ENCODE data around the gene CASR.
"Not testable (repeated sequence)": the region's sequence is repeated elsewhere in the genome, so short reads cannot be mapped to it uniquely, and the experiment has no call there.

Gene CASR, protein sequence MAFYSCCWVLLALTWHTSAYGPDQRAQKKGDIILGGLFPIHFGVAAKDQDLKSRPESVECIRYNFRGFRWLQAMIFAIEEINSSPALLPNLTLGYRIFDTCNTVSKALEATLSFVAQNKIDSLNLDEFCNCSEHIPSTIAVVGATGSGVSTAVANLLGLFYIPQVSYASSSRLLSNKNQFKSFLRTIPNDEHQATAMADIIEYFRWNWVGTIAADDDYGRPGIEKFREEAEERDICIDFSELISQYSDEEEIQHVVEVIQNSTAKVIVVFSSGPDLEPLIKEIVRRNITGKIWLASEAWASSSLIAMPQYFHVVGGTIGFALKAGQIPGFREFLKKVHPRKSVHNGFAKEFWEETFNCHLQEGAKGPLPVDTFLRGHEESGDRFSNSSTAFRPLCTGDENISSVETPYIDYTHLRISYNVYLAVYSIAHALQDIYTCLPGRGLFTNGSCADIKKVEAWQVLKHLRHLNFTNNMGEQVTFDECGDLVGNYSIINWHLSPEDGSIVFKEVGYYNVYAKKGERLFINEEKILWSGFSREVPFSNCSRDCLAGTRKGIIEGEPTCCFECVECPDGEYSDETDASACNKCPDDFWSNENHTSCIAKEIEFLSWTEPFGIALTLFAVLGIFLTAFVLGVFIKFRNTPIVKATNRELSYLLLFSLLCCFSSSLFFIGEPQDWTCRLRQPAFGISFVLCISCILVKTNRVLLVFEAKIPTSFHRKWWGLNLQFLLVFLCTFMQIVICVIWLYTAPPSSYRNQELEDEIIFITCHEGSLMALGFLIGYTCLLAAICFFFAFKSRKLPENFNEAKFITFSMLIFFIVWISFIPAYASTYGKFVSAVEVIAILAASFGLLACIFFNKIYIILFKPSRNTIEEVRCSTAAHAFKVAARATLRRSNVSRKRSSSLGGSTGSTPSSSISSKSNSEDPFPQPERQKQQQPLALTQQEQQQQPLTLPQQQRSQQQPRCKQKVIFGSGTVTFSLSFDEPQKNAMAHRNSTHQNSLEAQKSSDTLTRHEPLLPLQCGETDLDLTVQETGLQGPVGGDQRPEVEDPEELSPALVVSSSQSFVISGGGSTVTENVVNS

GRCh38 chr3:122183521-122183892 is at the start of gene CASR:
Gene CASR (plus strand): TSS chr3:122183668. CDS start chr3:122254190, 70,522 bp downstream.
- no peak for DNase-seq (ENCODE audit: low read depth)

DNA sequence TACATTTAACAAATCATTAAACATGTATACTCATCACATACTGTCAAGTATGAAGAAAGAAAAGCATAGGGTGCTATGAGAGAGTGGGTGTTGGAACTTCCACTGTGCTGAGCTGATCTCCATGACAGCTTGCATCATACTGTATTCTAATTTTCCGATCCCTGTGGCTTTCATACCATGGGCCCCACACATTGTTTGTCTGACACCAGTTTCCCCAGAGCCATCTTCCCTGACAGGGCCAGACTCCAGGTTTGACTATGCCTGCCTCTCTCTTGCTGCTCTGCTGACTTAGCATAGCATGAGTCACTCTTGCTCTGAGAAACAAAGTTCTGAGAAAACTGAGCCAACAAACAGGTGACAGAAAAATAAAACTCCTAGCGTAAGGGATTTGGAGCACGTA is 37.0 kb upstream of the CASR start:
- DNase-seq (ENCODE audit: low read depth) = no peak

GRCh38 chr3:122148941-122149627 is 34.4 kb upstream of the CASR start:
- DNase-seq (ENCODE audit: low read depth) = no peak

DNA sequence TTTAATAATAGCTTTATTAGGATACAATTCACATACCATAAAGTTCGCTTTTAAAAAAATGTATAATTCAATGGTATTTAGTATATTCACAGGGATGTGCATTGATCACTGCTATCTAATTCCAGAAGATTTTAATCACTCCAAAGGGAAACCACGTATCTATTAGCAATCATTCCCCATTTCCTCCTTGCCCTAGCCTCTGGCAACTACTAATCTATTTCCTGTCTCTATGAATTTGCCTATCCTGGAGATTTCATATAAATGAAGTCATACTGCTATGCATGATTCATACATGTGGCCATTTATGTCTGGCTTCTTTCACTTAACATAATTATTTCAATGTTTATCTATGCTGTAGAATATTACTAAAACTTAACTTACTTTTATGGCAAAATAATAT is 32.0 kb upstream of the CASR start:
- DNase-seq (ENCODE audit: low read depth) = no peak

DNA sequence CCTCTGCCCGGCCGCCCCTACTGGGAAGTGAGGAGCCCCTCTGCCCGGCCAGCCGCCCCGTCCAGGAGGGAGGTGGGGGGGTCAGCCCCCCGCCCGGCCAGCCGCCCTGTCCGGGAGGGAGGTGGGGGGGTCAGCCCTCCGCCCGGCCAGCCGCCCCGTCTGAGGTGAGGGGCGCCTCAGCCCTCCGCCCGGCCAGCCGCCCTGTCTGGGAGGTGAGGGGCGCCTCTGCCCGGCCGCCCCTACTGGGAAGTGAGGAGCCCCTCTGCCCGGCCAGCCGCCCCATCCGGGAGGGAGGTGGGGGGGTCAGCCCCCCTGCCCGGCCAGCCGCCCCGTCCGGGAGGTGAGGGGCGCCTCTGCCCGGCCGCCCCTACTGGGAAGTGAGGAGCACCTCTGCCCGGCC is 18.5 kb upstream of the CASR start:
- not testable (repeated sequence) for DNase-seq (ENCODE audit: low read depth)

DNA sequence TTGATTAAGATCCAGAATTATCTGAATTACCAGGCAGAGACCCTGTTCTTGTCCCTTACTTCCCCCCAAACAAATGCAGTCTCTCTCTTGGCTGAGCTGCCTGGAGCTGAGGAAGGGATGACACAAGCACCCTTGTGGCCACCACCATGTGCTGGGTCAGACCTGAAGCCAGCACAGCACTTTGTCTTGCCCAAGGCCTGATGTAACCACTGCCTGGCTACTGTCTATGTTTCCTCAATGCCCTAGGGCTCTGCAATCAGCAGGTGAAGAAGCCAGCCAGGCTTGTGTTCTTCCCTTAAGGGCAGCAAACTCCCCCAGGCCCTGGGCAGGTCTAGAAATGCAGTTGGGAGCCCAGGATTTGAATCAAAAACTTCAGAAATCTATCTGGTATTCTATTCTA is 15.8 kb upstream of the CASR start:
- no peak for DNase-seq (ENCODE audit: low read depth)

- no peak for DNase-seq (ENCODE audit: low read depth)
Measured at GRCh38 chr3:122168044-122168443, 15.4 kb upstream of the CASR start.

- no peak for DNase-seq (ENCODE audit: low read depth)
Measured at GRCh38 chr3:122169911-122170310, 13.6 kb upstream of the CASR start.

- not testable (repeated sequence) for DNase-seq (ENCODE audit: low read depth)
Measured at GRCh38 chr3:122171361-122171760, 12.1 kb upstream of the CASR start.

DNA sequence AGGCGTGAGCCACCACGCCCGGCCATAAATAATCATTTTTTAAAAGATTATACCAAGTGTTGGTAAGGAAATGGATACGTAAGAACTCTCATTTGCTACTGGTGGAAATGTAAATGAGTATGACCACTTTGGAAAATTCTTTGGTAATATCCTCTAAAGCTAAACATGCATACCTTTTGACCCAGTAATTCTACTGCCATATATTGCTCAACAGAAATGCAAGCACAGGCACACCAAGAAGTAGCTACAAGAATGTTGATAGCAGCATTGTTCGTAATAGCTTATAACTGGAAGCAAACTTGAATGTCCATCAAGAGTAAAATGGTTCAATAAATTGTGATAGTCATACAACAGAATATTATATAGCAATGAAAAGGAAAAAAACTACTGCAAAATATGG is 4.8 kb upstream of the CASR start:
- DNase-seq (ENCODE audit: low read depth) = no peak

- DNase-seq (ENCODE audit: low read depth) = no peak
Measured at GRCh38 chr3:122183893-122184590, 574 bp downstream of the CASR start.

DNA sequence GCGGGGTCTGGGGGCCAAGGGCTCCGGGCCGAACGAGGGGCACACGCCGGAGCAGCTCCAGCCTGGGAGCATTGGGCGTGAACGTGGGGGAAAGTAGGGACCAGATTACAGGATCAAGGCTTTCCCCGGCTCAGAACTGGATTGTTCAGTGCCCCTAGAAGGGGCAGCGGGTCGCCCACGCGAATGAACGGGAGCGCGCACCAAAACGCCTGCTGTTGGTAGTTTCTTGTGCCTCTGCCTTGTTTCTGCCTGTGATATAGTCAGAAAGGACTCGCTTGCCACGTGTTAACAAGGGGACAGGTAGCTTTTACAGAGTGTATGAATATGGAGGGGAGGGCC is 1.1 kb downstream of the CASR start:
- DNase-seq (ENCODE audit: low read depth) = no peak

DNA sequence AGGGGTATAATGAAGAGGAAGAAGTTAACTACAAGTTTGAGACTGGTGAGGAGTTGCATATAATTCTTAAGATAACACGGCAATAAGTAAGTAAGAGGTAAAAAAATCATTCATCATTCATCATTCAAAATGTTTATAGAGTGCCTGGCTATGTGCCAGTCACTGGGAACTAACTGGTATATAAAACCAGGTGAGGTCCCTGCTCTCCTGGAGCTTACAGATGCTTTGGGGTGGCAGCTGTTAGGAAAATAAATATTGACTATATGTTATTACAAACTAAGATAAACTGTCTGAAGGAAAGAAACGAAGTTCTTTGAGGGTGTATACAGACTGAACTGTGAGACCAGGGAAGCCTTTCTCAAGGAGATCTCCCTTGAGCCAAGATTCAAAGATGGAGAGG is 2.9 kb downstream of the CASR start:
- no peak for DNase-seq (ENCODE audit: low read depth)

- DNase-seq (ENCODE audit: low read depth) = no peak
Measured at GRCh38 chr3:122188737-122189136, 5.3 kb downstream of the CASR start.

DNA sequence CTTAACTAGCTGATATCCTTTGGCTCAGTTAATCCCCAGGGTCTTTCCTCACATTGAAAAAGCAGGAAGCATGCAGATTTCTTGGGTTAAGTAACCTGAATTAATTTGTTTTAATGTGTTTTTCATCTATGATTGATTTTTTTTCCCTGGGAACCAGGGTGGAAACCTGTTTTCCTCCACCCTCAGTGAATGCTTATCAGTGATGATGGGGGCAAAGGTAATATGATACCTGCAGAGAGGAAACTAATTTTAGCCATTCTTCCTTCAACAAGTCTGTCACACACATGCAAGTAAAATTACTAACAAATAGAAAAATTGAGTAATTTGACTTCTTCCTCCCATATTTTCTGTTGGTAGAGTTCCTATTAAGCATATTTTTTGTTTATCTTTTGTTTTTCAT is 5.9 kb downstream of the CASR start:
- DNase-seq (ENCODE audit: low read depth) = no peak

DNA sequence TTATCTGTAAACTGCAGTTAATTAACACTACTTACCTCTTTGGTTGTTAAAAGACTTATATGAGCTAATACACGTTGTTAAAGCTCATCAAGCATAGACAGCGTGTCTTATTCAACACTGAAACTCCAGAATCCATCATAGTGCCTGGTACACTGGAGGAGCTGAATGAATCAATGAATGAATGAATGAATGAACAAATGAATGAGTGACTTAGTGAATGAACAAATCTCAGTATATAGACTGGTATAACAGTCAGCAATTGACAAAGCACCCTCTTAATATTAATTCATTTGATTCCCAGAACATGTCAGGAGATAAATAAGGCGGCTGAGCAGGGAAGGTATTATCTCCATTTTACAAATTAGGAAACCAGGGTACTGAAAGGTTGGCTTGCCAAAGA is 7.1 kb downstream of the CASR start:
- no peak for DNase-seq (ENCODE audit: low read depth)

GRCh38 chr3:122198966-122199365 is 15.5 kb downstream of the CASR start:
- no peak for DNase-seq (ENCODE audit: low read depth)

- no peak for DNase-seq (ENCODE audit: low read depth)
Measured at GRCh38 chr3:122199552-122199951, 16.1 kb downstream of the CASR start.

DNA sequence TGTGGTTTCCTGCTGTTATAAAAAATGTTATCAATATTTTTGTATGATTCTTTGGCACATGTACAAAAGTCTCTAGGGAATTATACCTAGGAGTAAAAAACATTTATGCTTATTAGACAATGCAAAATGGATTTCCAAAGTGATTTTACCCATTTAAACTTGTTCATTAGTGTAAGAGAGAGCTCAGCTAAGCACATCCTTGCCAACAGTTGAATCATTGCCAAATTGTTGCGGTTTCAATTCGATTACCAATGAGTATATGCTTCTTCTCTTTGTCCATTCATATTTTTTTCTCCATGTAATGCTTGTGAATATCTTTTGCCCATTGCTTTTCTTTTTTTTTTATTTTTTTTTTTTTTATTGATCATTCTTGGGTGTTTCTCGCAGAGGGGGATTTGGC is 17.2 kb downstream of the CASR start:
- no peak for DNase-seq (ENCODE audit: low read depth)

DNA sequence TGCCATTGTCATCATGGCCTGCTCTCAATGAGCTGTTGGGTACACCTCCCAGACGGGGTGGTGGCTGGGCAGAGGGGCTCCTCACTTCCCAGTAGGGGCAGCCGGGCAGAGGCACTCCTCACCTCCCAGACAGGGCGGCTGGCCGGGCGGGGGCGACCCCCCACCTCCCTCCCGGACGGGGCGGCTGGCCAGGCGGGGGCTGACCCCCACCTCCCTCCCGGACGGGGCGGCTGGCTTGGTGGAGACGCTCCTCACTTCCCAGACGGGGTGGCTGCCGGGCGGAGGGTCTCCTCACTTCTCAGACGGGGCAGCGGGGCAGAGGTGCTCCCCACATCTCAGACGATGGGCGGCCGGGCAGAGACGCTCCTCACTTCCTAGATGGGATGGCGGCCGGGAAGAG is 18.0 kb downstream of the CASR start:
- not testable (repeated sequence) for DNase-seq (ENCODE audit: low read depth)

DNA sequence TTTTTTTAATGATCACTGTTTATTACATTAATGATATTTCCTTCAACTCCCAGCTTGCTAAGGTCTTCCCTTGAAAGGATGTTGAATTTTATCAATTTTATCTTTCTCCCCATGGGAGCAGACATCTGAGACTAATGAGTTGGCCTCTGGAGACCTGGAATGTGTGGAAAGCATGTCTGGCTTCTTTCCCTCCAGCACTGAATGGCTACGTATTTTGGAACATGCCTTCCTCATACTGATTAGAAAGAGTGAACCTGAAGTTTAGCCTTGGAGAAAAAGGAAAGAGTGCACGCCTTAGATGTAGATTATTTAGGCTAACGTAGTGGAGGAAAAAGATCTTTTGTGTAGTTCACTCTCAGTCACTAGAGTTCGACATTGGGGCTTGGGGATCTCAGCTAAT is 25.1 kb downstream of the CASR start:
- DNase-seq (ENCODE audit: low read depth) = no peak

- no peak for DNase-seq (ENCODE audit: low read depth)
Measured at GRCh38 chr3:122213650-122214049, 30.2 kb downstream of the CASR start.
